Measurements from ENCODE around the gene EPB41.
"Not testable (repeated sequence)": the region's sequence is repeated elsewhere in the genome, so short reads cannot be mapped to it uniquely, and the experiment has no call there.

EPB41 gene

GRCh38 chr1:28983091-28983490 lies 68.7 kb downstream of the EPB41 start:
- DNase-seq, result no peak

- no peak for DNase-seq
Measured at GRCh38 chr1:28983509-28984310, 69.3 kb downstream of the EPB41 start.

- DNase-seq, result no peak
Measured at GRCh38 chr1:28984311-28984684, 69.9 kb downstream of the EPB41 start.

DNA sequence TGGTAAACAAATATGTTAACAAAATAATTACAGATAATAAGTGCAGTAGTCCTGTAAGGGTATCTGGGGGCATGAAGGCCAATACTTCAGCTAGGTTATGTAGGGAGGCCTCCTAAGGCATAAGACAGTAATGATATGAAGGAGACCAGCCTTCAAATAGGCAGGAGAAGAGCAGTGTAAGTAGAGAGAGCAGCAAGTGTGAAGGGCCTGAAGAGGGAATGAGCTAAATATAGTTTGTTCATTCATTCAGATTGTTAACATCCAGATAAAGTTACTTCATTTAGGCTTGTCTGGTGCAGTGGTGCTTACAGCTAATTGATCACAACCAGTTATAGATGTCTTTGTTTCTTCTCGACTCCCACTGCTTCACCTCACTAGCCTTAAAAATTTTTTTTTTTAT lies 71.1 kb downstream of the EPB41 start:
- DNase-seq, result no peak

DNA sequence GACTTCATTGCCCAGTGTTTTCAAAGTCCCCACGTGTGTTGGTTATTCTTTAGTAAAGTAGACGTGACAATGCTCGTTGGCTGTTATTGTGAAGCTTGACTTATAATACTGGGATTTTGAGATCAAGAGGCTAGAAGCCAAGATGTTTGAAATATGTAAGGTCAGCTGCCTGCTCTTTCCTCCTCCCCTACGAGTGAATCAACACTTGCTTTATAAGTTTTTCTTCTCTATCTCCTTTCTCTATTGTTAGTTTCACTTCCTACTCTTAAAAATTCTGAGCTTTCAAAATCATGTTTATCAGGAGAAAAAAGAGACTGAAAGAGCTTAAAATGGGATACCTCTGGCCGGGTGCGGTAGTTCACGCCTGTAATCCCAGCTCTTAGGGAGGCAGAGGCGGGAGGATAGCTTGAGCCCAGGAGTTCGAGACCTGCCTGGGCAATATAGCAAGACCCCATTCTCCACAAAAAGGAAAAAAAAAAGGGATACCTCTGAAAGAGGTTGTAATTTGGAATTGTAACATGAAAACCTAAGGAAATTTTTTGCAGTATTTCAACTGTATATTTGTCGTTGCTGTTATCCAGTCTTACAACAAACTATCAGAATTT lies 72.0 kb downstream of the EPB41 start:
- no peak for DNase-seq

GRCh38 chr1:29002792-29003191 lies 88.4 kb downstream of the EPB41 start:
- no peak for DNase-seq

DNA sequence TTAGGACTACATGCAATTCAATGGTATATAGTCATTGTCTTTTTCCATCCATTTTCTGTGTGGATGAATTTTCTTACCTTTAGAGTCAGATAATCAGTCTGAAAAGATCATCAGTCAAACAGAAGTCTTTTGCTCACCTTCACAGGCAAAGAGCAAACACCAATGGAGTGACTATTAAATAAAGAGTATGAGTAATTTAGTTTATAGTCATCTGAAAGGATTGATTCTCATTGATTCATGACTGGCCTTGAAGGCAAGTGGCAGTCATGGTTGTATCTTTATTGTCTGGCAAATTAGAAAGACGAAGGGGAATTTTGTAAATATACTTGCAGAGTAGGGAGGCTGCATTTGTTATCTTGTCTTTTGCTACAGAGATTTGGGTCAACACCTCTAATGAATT lies 89.9 kb downstream of the EPB41 start:
- no peak for DNase-seq

DNA sequence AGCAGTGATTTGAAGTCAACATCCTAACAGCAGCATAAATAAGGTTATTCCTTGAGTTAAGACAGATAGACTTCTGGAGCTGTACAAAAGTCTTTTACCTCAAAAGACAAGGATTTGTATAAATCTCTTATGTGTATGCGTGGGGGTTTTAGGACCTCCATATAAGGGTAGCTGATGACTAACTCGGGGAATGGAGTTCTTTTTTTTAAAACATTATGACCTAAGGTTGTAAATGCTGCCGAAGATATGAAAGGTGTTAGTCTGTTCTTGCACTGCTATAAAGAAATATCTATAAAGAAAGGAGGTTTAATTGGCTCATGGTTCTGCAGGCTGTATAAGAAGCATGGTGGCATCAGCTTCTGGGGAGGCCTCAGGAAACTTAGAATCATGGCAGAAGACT lies 90.4 kb downstream of the EPB41 start:
- DNase-seq, result no peak

DNA sequence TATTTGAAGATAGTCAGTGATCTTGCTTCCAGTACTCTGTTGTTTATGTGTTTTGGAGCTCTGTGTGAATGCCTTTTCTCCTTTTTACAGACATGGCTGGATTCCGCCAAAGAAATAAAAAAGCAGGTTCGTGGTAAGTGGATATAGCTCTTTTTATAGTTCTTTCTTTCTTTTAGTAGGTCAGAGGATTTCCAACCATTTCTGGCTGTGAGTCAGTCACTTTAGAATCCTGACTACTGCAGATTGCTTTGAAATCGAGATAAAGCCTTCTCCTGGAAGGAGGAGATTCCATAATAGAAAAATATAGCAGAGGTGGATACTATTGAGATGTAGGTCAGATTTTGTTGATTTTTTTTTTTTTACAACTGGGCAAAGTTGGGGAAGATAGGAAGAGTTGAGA lies 97.4 kb downstream of the EPB41 start:
- DNase-seq, result no peak

DNA sequence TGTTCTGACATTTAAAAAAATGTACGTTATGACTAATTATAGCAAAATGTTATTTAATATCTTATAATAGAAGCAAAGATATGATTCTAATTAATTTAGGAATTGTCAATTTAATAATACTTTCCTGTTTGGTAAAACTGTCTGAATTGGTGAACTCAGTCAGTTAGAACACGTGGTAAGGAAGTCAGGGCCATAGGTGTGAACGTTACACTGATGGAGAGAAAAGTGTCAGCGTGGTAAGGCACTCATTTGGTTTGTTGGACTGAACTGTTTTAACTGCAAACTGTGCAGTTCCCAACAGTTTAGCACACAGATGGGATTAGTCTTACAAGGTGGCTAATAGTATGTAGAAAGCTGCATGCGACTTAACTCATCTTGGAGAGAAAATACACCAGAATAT lies 102.9 kb downstream of the EPB41 start:
- no peak for DNase-seq

GRCh38 chr1:29017975-29018712 lies 103.8 kb downstream of the EPB41 start:
- no peak for DNase-seq

GRCh38 chr1:29022620-29023019 lies 108.3 kb downstream of the EPB41 start:
- no peak for DNase-seq

GRCh38 chr1:29029667-29030066 lies 115.3 kb downstream of the EPB41 start:
- DNase-seq, result no peak

DNA sequence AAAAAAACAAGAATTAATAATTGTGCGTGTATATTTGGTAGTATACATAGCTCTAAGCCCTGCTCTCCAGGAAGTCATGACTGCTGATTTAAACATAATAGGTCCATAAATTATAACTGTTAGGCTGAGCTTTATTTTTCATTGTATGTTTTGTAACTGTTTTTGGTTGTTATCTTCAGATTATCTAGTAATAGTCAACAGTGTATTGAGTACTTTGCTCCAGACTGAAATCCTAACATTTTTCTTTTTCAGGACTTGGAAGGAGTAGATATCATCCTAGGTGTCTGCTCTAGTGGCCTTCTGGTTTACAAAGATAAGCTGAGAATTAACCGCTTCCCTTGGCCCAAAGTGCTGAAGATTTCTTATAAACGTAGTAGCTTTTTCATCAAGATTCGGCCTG lies 118.5 kb downstream of the EPB41 start:
- no peak for DNase-seq

DNA sequence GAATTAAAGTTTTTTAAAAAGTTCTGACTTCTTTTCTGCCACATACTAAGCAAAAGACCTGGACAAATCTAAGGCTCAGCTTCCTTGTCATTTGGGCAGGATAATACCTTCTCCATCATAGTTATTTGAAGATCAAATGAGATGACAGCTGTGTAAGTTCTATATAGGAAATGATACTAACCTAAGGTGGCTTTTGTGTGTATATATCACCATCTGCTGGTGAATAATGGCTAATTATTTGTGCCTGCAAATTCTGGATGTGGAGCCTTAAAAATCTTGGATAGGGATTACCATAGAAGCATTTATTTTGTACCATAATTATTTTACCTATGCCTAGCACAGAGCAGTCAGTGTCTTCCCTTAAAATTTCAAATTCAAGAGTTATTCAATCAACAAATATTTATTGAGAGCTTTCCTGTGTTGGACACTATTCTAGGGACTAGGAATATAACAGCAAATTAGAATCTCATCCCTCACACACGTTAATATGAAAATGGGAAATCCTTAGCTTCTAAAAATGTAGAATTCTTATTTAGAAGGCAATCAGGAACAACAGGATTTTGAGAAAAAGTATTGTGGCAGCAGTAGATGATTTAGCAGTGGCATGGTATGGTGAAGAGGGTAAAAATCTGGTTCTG lies 119.6 kb downstream of the EPB41 start:
- DNase-seq, result peak; percentile 68

GRCh38 chr1:29043274-29043965 lies 129.1 kb downstream of the EPB41 start:
- DNase-seq, result no peak

DNA sequence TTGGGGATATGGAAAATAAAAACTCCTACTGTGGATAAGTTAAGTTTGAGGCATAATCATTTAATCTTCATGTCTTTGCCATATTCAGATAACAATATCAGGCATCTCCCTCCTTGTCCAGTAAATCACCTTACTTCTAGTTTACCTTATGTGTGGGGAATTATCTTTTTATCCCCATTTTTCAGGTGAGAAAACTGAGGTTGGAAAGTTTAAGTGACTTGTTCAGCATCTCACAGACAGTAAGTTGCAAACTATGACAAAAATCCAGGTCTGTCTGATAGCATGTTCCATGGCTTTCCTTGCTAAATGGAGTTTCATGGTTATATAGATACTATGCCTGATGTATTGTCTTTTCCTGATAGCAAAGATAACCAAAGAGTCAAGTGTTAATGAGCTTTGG lies 129.6 kb downstream of the EPB41 start:
- DNase-seq, result no peak

DNA sequence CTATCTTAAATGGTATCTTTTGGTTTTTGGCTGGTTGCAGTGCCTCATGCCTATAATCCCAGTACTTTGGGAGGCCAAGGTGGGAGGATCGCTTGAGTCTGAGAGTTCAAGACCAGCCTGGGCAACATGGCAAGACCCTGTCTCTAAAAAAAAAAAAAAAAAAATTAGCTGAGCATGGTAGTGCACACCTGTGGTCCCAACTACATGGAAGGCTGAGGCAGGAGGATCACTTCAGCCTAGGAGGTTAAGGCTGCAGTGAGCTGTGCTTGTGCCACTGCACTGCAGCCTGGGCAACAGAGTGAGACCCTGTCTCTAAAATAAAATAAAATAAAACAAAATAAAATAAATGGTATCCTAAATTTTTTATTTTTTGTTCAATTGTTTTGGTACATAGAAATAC lies 131.3 kb downstream of the EPB41 start:
- DNase-seq, result not testable (repeated sequence)

DNA sequence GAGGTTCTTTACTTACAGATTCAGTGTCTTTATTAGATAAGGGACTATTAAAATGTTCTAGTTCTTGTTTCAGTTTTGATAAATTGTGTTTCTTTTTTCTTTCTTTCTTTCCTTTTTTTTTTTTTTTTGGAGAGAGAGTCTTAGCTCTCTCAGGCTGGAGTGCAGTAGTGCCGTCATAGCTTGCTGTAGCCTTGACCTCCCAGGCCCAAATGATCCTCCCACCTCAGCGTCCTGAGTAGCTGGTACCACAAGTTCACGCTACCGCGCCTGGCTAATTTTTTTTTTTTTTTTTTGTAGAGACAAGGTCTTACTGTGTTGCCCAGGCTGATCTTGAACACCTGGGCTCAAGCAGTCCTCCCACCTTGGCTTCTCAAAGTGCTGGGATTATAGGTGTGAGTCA lies 132.8 kb downstream of the EPB41 start:
- DNase-seq, result no peak

DNA sequence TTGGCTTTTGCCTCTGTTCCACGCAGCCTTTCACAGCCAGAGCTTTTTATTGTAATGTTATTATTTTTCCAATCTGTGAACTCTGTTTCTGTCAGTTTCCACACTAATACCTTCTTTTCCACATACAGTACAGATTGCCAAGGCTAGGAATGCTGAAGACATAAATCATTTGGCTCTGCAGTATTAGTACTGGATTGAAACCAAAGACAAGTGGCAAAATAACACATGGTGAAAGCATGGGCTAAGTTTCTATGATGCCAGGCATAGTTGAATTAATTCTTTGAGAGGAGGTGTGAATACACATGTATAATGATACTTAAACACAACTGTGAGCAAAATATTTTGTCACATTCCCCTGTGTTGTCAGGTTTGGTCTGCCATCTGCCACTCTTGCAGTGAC lies 135.8 kb downstream of the EPB41 start:
- no peak for DNase-seq

GRCh38 chr1:29052100-29052499 lies 137.7 kb downstream of the EPB41 start:
- no peak for DNase-seq

DNA sequence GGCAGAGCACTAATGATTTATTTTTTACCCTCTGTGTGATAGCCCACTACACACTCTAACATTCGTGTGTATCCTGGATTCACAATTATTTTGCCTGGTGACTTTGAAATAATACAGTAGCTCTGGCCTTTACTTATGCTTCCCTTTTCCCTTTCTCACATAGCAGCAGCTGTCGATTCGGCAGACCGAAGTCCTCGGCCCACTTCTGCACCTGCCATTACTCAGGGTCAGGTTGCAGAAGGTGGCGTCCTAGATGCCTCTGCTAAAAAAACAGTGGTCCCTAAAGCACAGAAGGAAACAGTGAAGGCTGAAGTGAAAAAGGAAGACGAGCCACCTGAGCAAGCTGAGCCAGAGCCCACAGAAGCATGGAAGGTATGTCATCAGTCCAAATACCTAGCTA lies 138.6 kb downstream of the EPB41 start:
- no peak for DNase-seq

DNA sequence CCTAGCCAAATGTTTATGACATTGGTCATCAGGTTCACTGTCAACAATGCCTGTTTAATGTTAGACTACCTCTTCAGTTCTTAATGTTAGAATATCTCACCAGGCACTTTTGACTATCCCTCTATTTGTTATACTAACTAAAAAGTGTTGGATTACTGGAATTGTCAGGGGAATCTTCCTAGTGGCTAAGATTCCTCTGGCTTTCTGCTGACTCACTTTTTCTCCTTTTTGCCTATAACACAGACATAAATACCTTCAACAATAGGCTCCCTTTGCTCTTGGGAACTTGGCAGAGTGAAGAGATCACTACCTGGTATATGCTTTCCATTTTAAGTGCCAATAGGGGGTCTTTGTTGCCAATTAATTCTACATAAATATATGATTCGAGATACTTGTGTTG lies 140.8 kb downstream of the EPB41 start:
- DNase-seq, result no peak
